ENCODE measurements around the gene PLPPR1.
"Not testable (repeated sequence)": the region's sequence is repeated elsewhere in the genome, so short reads cannot be mapped to it uniquely, and the experiment has no call there.

Gene PLPPR1

DNA sequence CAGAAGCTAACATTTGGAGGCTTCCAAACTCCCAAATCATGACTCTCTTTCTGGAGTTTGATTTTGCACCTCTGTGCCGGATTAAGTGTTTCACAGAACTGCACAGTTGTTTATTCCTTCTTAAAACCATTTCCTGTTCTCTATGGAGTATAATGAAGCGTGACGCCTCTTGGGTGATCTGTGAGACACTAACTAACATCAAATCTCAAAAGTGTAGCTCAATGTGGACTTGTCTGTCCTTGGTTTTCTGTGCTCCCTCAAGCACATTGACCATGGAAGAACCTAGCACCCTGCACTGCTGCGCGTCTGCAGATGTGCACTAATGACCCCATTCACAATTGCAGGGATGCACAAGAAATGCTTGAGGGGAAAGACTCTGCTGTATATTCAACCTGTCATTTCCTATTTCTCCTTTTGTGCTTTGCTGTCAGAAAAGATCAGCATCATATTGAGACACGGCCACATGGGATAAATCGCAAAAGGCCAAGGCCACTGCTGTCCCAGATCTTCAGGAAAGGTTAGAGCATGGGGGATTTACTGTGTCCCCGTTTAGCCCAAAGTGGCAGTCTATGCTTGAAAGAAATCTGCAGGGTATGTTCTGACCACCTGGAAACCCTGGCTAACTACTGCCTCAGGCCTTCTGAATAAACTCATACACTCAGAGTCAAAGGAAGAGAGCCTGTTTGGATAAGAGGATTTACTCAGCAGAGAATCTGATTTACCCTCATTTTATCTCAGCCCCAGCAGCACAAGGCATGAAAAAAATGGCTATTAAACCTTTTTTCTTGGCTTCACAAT, 246.6 kb downstream of the PLPPR1 start:
- no peak for DNase-seq (ENCODE audit: low read depth in 2 of 2, low spot score in 1 of 2)

GRCh38 chr9:101275769-101276250, 247.3 kb downstream of the PLPPR1 start:
- DNase-seq (ENCODE audit: low read depth in 2 of 2, low spot score in 1 of 2): no peak

DNA sequence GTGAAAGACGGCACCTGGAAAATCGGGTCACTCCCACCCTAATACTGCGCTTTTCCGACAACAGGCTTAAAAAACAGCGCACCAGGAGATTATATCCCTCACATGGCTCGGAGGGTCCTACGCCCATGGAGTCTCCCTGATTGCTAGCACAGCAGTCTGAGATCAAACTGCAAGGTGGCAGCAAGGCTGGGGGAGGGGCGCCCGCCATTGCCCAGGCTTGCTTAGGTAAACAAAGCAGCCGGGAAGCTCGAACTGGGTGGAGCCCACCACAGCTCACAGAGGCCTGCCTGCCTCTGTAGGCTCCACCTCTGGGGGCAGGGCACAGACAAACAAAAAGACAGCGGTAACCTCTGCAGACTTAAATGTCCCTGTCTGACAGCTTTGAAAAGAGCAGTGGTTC, 262.5 kb downstream of the PLPPR1 start:
- not testable (repeated sequence) for DNase-seq (ENCODE audit: low read depth in 2 of 2, low spot score in 1 of 2)

- DNase-seq (ENCODE audit: low read depth in 2 of 2, low spot score in 1 of 2): no peak
These were observed 271.4 kb downstream of the PLPPR1 start for GRCh38 chr9:101299901-101300300.

DNA sequence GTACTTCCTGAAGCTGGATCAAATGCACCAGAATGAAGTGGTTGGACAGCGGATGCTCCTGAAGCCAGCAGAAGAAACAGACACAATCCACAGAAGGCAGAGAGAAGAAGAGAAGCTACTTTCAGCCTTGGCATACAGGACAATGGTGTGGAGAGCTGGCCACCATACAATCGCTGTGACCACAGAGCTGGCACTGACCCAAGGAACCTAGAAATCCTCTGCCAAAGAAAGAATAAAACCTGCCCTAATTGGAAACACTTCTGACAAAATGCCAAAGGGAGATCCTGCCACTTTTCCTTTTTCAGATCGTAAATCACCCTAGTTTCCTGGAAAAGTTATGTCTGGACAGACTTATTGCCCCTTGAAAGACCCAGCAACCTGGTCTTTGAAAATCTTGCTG, 278.5 kb downstream of the PLPPR1 start:
- no peak for DNase-seq (ENCODE audit: low read depth in 2 of 2, low spot score in 1 of 2)

- DNase-seq (ENCODE audit: low read depth in 2 of 2, low spot score in 1 of 2): no peak
These were observed 279.1 kb downstream of the PLPPR1 start for GRCh38 chr9:101307524-101308213.

DNA sequence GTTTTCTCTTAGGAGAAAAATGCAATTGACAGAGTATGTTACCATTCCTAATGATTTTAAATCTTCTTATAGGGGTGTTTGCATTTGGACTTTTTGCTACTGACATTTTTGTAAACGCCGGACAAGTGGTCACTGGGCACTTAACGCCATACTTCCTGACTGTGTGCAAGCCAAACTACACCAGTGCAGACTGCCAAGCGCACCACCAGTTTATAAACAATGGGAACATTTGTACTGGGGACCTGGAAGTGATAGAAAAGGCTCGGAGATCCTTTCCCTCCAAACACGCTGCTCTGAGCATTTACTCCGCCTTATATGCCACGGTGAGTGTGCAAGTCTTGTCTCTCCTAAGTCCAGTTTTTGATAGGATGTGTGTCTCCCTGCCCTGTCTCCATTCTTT, 280.6 kb downstream of the PLPPR1 start:
- no peak for DNase-seq (ENCODE audit: low read depth in 2 of 2, low spot score in 1 of 2)

DNA sequence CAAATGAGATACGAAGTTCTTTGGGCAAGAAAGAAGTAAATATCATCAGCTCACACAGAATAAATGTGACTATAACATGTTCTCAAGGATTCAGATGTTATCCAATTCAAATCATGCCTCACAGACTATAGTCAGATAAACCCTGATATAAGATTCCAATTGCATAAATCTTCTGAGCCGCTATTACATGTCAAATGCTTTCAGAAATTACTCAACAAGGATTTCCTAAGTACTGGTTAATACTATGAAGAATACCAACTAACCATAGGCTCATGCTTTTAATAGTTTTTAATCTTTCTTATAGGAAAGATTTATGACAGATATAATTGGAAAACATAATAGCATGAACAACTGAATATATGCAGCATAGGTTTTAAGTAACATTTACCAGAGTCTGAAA, 282.7 kb downstream of the PLPPR1 start:
- no peak for DNase-seq (ENCODE audit: low read depth in 2 of 2, low spot score in 1 of 2)

- DNase-seq (ENCODE audit: low read depth in 2 of 2, low spot score in 1 of 2): no peak
These were observed 283.4 kb downstream of the PLPPR1 start for GRCh38 chr9:101311758-101312420.

GRCh38 chr9:101312661-101313060, 284.1 kb downstream of the PLPPR1 start:
- DNase-seq (ENCODE audit: low read depth in 2 of 2, low spot score in 1 of 2): no peak

- DNase-seq (ENCODE audit: low read depth in 2 of 2, low spot score in 1 of 2): no peak
These were observed 286.6 kb downstream of the PLPPR1 start for GRCh38 chr9:101315112-101315450.

- DNase-seq (ENCODE audit: low read depth in 2 of 2, low spot score in 1 of 2): no peak
These were observed 289.2 kb downstream of the PLPPR1 start for GRCh38 chr9:101317735-101318134.

GRCh38 chr9:101323129-101323528, 294.6 kb downstream of the PLPPR1 start:
- DNase-seq (ENCODE audit: low read depth in 2 of 2, low spot score in 1 of 2): no peak

GRCh38 chr9:101324245-101324804, 295.8 kb downstream of the PLPPR1 start:
- DNase-seq (ENCODE audit: low read depth in 2 of 2, low spot score in 1 of 2): no peak

- DNase-seq (ENCODE audit: low read depth in 2 of 2, low spot score in 1 of 2): no peak
These were observed 296.5 kb downstream of the PLPPR1 start for GRCh38 chr9:101325053-101325452.

DNA sequence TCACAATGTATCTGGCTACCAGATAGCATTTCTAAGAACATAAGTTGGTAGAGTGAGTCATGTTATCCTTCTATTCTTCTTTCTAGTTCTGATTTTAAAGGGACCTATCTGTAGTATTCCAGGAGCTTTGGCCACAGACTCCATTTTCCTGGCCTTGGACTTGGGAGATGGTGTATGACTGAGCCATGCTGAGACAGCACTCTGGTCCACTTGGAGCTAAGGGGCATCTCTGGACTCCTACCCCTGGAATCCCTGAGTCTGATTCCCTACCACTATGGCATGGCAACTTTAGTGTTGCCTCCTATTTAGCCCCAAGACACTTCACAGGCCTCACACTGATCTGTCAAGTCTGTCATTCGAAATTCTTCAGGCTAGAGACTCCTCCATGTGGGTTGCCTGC, 297.5 kb downstream of the PLPPR1 start:
- DNase-seq (ENCODE audit: low read depth in 2 of 2, low spot score in 1 of 2): no peak

DNA sequence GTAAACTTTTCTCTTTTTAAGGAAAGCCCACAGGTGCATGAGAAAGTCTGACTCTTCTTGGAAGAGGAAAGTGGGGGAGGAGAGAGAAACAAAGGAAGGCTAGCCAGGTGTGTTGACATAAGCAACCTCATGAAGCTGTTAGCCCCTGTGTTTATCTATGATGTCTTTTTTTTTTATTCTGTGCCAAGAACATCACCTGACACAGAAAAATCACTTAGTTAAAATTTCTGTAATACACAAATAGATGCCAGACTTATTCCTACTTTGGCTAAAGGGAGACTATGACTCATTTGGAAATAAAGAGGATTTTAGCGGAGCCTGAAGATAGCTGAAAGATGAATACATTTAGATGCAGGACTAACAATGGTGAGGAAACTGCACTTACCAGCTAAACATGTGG, 298.0 kb downstream of the PLPPR1 start:
- DNase-seq (ENCODE audit: low read depth in 2 of 2, low spot score in 1 of 2): no peak

GRCh38 chr9:101327422-101327909, 298.9 kb downstream of the PLPPR1 start:
- not testable (repeated sequence) for DNase-seq (ENCODE audit: low read depth in 2 of 2, low spot score in 1 of 2)

GRCh38 chr9:101332362-101332761, 303.8 kb downstream of the PLPPR1 start:
- DNase-seq (ENCODE audit: low read depth in 2 of 2, low spot score in 1 of 2): no peak

DNA sequence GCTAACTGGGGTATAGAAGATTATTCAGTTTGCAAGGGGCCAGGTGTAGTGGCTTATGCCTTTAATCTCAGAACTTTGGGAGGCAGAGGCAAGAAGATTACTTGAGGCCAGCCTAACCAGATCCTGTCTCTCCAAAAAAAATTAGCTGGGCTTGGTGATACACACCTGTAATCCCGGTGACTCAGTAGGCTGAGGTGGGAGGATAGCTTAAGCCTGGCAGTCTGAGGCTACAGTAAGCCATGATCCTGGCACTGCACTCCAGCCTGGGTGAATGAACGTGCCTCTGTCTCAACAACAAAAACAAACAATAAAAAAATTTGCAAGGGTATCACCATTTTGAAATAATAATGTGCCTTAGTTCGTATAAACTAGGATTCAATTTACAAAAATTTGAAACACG, 305.0 kb downstream of the PLPPR1 start:
- no peak for DNase-seq (ENCODE audit: low read depth in 2 of 2, low spot score in 1 of 2)

DNA sequence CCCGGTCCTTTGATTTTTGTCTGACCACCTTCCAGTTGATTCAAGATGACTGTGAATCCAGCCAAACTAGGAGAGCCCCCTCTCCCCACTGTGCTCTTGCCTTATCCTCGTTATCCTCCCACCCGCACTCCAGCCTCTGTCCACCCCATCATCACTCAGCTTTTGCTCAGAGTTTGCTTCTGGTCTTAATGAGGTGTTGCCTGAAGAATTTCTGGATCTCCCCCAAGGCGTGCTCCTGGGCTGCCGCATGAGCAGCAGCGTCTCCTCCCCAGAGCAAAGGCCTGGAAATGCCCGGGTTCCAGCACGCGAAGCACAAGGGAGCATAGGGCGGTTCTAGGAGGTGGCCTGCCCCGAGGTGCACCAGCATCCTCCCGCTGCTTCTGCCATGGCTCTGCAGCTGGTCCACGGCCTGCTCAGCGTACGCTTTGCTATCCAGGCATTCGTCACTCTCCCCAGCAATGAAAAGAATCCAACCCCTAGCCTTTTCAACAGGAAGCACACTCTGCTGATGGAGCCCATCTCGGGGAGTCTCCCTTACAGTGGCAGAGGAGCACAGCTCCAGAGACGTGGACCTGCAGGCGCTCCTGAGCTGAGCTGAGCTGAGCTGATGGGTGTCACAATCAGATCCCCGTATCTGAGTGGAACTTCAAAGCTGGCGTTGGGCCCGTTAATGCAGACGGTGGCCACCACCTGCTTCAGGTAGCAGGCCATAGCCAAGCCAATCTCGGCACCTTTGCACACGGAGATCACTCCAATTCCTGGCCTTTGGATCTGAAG, 305.6 kb downstream of the PLPPR1 start:
- no peak for DNase-seq (ENCODE audit: low read depth in 2 of 2, low spot score in 1 of 2)
